GM23248 (cell line): ENCODE results near the gene MRPL37.

Experiments
- EZH2 ChIP-seq: fragments of 200-600 bp; sonication (generic); IDR thresholded peaks from 2 replicates; pipeline ENCODE4 v1.6.1; 2018; ENCODE audit warnings: antibody characterized with exemption, mild to moderate bottlenecking; ENCODE audit not compliant: insufficient read depth, poor library complexity, severe bottlenecking
- EZH2phosphoT487 ChIP-seq: fragments of 200-600 bp; sonication (generic); IDR thresholded peaks from 2 replicates; pipeline ENCODE4 v1.6.1; 2018; ENCODE audit warnings: antibody characterized with exemption, moderate library complexity, mild to moderate bottlenecking, low read depth; ENCODE audit not compliant: insufficient read depth

DNA sequence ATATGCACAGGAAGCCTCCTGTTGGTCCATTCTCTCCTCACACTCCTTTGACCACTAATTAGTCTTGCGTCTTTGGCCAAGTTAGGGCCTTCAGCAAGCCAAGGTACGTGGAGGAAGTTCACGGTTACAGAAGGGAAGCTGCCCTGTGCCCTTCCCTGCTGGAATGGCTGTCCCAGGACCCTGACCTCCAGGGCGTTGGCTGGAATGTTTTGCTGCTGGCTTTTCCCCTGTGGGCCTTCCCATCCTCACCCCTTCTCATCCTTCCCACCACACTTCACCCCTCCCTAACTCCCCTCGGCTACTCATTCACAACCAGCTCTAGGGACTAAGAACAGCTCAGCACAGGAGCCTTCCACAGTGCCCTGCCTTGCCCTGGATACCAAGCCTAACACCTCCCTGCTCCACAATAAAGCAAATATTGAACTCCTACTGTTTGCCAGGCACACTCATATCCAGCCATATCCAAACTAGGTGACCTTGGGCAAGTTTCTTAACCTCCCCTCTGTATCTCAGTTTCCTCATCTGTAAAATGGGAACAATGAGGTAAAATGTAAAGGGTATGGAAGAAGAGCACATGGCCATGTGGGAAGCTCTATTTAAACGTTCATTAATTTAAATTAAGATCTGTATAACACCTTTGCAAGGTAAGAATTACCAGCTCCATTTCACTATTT lies 38.3 kb upstream of the MRPL37 start:
- no peak for TF ChIP-seq EZH2
- no peak for TF ChIP-seq EZH2phosphoT487
